Measurements from ENCODE around the gene SKP2.

- TF ChIP-seq TCF4 (CRISPR knock-in tag; IDR thresholded peaks at IDR 0.05; ENCODE audit: borderline replicate concordance) (no peak), PATZ1 (CRISPR knock-in tag; IDR thresholded peaks at IDR 0.05; ENCODE audit: borderline replicate concordance) (no peak), ESRRG (CRISPR knock-in tag; IDR thresholded peaks at IDR 0.05) (no peak), CSDC2 (CRISPR knock-in tag; IDR thresholded peaks at IDR 0.05) (no peak)
Measured at GRCh38 chr5:36162810-36163486, 11.0 kb downstream of the SKP2 start.

All from SK-N-SH treated with all-trans-retinoic acid at 6 μM for 48 hours (cell line).